Anterior cingulate cortex (tissue), 58 donors: ENCODE results near the gene VAV3.
"Not testable (repeated sequence)": the region's sequence is repeated elsewhere in the genome, so short reads cannot be mapped to it uniquely, and the experiment has no call there.

ENCODE experiments used
- DNase-seq, 58 donors: peaks; one replicate each; lab custom pipeline; 2025; lab: John Stamatoyannopoulos, UW

Gene VAV3

GRCh38 chr1:107762751-107763390 is 202.1 kb downstream of the VAV3 start:
- no peak for DNase-seq

GRCh38 chr1:107760065-107760464 is 204.9 kb downstream of the VAV3 start:
- DNase-seq, result no peak

GRCh38 chr1:107750364-107750959 is 214.5 kb downstream of the VAV3 start:
- DNase-seq, result peak in 38 of 58 donors; percentile 0 to 72 (median 4)

- DNase-seq, result peak in 2 of 58 donors; percentile 2 to 25
Observed at GRCh38 chr1:107748531-107748930, 216.4 kb downstream of the VAV3 start.

- no peak for DNase-seq
Observed at GRCh38 chr1:107741242-107741641, 223.7 kb downstream of the VAV3 start.

- DNase-seq, result no peak
Observed at GRCh38 chr1:107740579-107740978, 224.4 kb downstream of the VAV3 start.

- no peak for DNase-seq
Observed at GRCh38 chr1:107739651-107740050, 225.3 kb downstream of the VAV3 start.

- no peak for DNase-seq
Observed at GRCh38 chr1:107739201-107739600, 225.8 kb downstream of the VAV3 start.

- not testable (repeated sequence) for DNase-seq
Observed at GRCh38 chr1:107733401-107733800, 231.6 kb downstream of the VAV3 start.

GRCh38 chr1:107727866-107728265 is 237.1 kb downstream of the VAV3 start:
- DNase-seq, result no peak

GRCh38 chr1:107726860-107727259 is 238.1 kb downstream of the VAV3 start:
- DNase-seq, result no peak

GRCh38 chr1:107724648-107725047 is 240.3 kb downstream of the VAV3 start:
- DNase-seq, result no peak

GRCh38 chr1:107720210-107720609 is 244.8 kb downstream of the VAV3 start:
- DNase-seq, result not testable (repeated sequence)

- no peak for DNase-seq
Observed at GRCh38 chr1:107710005-107710404, 255.0 kb downstream of the VAV3 start.

GRCh38 chr1:107707111-107707510 is 257.9 kb downstream of the VAV3 start:
- DNase-seq, result no peak

GRCh38 chr1:107706182-107706581 is 258.8 kb downstream of the VAV3 start:
- no peak for DNase-seq

GRCh38 chr1:107704911-107705310 is 260.1 kb downstream of the VAV3 start:
- no peak for DNase-seq

GRCh38 chr1:107702946-107703571 is 261.9 kb downstream of the VAV3 start:
- DNase-seq, result no peak

GRCh38 chr1:107700651-107701050 is 264.3 kb downstream of the VAV3 start:
- not testable (repeated sequence) for DNase-seq

GRCh38 chr1:107698161-107698560 is 266.8 kb downstream of the VAV3 start:
- DNase-seq, result no peak

- no peak for DNase-seq
Observed at GRCh38 chr1:107695341-107695740, 269.6 kb downstream of the VAV3 start.
